PC-9 (cell line): ENCODE measurements around the gene FCAMR. TPM values are rescaled to one million over a fixed set of nuclear protein-coding genes. Genes with fewer than 3 reads are reported as not detected.

Source experiments
- BruUV-seq: library from RNA; stranded (reverse); fragments of 400-500 nt; replicated peaks from 2 replicates; lab custom pipeline; 2021; lab: Mats Ljungman, UMichigan
- CTCF ChIA-PET: fragments of 300-600 bp; sonication (Branson Sonifier 250); formaldehyde crosslinking; loops from one replicate; lab custom pipeline; 2022; ENCODE audit warnings: antibody characterized with exemption; lab: Charles Lee
- POLR2A ChIA-PET: fragments of 300-600 bp; sonication (Branson Sonifier 250); formaldehyde crosslinking; loops from one replicate; lab custom pipeline; 2022; ENCODE audit warnings: antibody characterized with exemption; ENCODE audit not compliant: unreplicated experiment; lab: Charles Lee
- DNase-seq, 2 experiments: peaks; one replicate each; pipeline versions ENCODE4 v3.0.0 to v3.0.0-alpha.2; 2015 to 2022; ENCODE audit warnings: mixed read lengths in 1 of 2
- H2AFZ ChIP-seq: fragments of 200-600 bp; sonication (generic); 2 replicates; pipeline ENCODE4 v1.8.1; 2017; ENCODE audit warnings: antibody characterized with exemption
- H3F3A ChIP-seq: fragments of 200-600 bp; sonication (generic); 2 replicates; pipeline ENCODE4 v1.8.1; 2017; ENCODE audit warnings: antibody characterized with exemption, mild to moderate bottlenecking, low read depth; ENCODE audit not compliant: insufficient read depth
- H3K27ac ChIP-seq: fragments of 200-600 bp; sonication (generic); 2 replicates; pipeline ENCODE4 v1.6.1; 2016; ENCODE audit warnings: mixed run types
- H3K27me3 ChIP-seq: fragments of 200-600 bp; sonication (generic); 2 replicates; pipeline ENCODE4 v1.6.1; 2016; ENCODE audit warnings: low read depth, mixed run types; ENCODE audit not compliant: insufficient read depth
- H3K36me3 ChIP-seq: fragments of 200-600 bp; sonication (generic); 2 replicates; pipeline ENCODE4 v1.6.1; 2016; ENCODE audit warnings: low read depth, mixed run types
- H3K4me1 ChIP-seq: fragments of 200-600 bp; sonication (generic); replicated peaks from 2 replicates; pipeline ENCODE4 v1.6.1; 2016; ENCODE audit warnings: mixed run types; ENCODE audit not compliant: insufficient read depth
- H3K4me2 ChIP-seq: fragments of 200-600 bp; sonication (generic); 2 replicates; pipeline ENCODE4 v1.6.1; 2017; ENCODE audit warnings: mixed run types
- H3K4me3 ChIP-seq: fragments of 200-600 bp; sonication (generic); 2 replicates; pipeline ENCODE4 v1.6.1; 2016; ENCODE audit warnings: mixed run types
- H3K79me2 ChIP-seq: fragments of 200-600 bp; sonication (generic); 2 replicates; pipeline ENCODE4 v1.6.1; 2017; ENCODE audit warnings: low read depth, mixed run types
- H3K9me2 ChIP-seq: fragments of 200-600 bp; sonication (generic); 2 replicates; pipeline ENCODE4 v1.8.1; 2017; ENCODE audit warnings: mild to moderate bottlenecking; ENCODE audit not compliant: insufficient read depth
- H3K9me3 ChIP-seq: fragments of 200-600 bp; sonication (generic); 2 replicates; pipeline ENCODE4 v1.8.1; 2016; ENCODE audit warnings: low read depth; ENCODE audit not compliant: insufficient read depth
- H4K20me1 ChIP-seq: fragments of 200-600 bp; sonication (generic); 2 replicates; pipeline ENCODE4 v1.8.1; 2017; ENCODE audit not compliant: insufficient read depth
- EZH2 ChIP-seq: fragments of 200-600 bp; sonication (generic); IDR thresholded peaks from 2 replicates; pipeline ENCODE4 v1.8.0; 2017; ENCODE audit warnings: antibody characterized with exemption, low read depth
- intact Hi-C: fragments of 100-400 bp; cut with micrococcal nuclease; formaldehyde crosslinking; loops from one replicate; pipeline ENCODE4 v1.10.0; 2022; ENCODE audit not compliant: unreplicated experiment
- total RNA-seq: library from RNA; stranded (reverse); gene quantifications from 2 replicates; pipeline ENCODE4 v1.2.3, GENCODE V29; 2021
- TF ChIP-seq, protein P1 (sequence below): fragments of 200-600 bp; sonication (generic); conservative IDR thresholded peaks from 2 replicates; pipeline ENCODE4 v1.6.1; 2017; ENCODE audit warnings: mixed run types, antibody characterized with exemption, mild to moderate bottlenecking, moderate library complexity

FCAMR gene
- total RNA-seq, 1 experiment from 2014 or later: not detected

DNA sequence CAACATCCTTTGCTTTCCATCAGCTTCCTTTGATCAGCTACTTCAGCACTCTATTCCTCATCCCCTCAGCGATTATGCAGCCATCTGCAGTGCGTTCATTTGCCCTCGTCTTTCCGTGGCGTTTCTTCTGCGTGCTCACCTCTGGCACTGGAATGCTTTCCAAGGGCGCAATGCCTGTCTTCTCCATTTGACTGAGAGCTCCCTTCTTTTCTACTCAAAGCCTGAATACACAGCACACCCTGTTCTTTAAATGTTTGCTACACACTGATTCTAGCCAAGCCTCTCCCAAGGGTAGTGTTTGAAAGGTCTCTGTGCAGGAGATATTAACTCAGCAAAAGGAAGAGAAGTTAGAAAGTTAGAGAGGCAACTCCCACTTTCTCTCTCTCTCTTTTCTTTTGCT is 39.7 kb upstream of the FCAMR start:
- no TSS peak for BruUV-seq
- intact Hi-C loops: no loop called here
- Histone ChIP-seq H3K4me2 (no peak overlapping the region), H3F3A (peaks cover 18% of the 10 kb centered on the region), H3K79me2 (no peaks in the 10 kb centered on the region), H2AFZ (no peak overlapping the region), H3K27ac (no peak overlapping the region), H4K20me1 (no peaks in the 10 kb centered on the region), H3K9me3 (peaks cover 8% of the 10 kb centered on the region; the same call in 1 of the 2 replicates), H3K36me3 (no peaks in the 10 kb centered on the region), H3K4me1 (peaks cover 34% of the 10 kb centered on the region), H3K9me2 (no peaks in the 10 kb centered on the region), H3K4me3 (no peak overlapping the region), H3K27me3 (no peaks in the 10 kb centered on the region)
- ChIA-PET POLR2A (interaction anchor here (0.6 kb wide), 1 partner anchor 114 kb away, joined by 3 read pairs; no protein-coding TSS in a partner anchor), CTCF (no interaction called here)
- TF ChIP-seq, protein P1, sequence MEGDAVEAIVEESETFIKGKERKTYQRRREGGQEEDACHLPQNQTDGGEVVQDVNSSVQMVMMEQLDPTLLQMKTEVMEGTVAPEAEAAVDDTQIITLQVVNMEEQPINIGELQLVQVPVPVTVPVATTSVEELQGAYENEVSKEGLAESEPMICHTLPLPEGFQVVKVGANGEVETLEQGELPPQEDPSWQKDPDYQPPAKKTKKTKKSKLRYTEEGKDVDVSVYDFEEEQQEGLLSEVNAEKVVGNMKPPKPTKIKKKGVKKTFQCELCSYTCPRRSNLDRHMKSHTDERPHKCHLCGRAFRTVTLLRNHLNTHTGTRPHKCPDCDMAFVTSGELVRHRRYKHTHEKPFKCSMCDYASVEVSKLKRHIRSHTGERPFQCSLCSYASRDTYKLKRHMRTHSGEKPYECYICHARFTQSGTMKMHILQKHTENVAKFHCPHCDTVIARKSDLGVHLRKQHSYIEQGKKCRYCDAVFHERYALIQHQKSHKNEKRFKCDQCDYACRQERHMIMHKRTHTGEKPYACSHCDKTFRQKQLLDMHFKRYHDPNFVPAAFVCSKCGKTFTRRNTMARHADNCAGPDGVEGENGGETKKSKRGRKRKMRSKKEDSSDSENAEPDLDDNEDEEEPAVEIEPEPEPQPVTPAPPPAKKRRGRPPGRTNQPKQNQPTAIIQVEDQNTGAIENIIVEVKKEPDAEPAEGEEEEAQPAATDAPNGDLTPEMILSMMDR: no peak
- TF ChIP-seq EZH2: no peak
- no peak for DNase-seq

DNA sequence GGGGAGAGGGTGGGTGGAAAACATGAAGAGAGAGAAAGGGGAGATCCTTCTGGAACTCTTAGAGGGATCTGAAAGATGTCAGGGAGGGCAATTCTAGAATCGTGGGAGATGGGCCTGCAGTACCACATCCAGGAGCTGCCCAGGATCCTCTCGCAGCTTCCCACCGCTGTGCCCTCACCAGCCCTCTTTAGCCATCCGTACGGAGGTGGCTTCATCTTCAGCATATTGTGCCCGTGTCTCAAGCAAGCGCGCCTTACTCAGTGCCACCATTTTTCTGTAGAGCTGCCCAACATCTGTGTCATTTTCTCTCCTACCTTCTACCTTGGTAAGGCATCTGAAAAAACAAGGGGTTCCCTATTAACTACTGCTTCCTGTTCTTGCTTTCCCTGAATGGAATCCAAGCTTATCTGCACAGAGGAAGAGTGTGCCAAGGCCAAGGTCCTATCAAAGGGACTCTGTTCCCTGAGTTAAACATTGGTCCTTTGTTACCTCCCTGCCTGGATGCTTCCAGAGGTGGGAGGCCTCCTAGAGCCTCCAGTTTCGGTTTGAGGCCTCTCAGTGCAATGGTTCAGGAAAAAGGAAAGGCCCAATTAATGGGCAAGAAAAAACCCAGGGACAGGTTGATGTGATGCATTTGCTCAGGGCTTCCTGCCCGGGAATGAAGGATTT is 39.1 kb upstream of the FCAMR start:
- ChIA-PET CTCF (no interaction called here), POLR2A (no interaction called here)
- no TSS peak for BruUV-seq
- Histone ChIP-seq H2AFZ (no peak overlapping the region), H3K4me2 (no peak overlapping the region), H3K27me3 (no peaks in the 10 kb centered on the region), H3K36me3 (no peaks in the 10 kb centered on the region), H3F3A (peaks cover 18% of the 10 kb centered on the region), H3K4me3 (no peak overlapping the region), H3K4me1 (peaks cover 40% of the 10 kb centered on the region), H4K20me1 (no peaks in the 10 kb centered on the region), H3K9me2 (no peaks in the 10 kb centered on the region), H3K9me3 (peaks cover 8% of the 10 kb centered on the region; the same call in 1 of the 2 replicates), H3K79me2 (no peaks in the 10 kb centered on the region), H3K27ac (no peak overlapping the region)
- intact Hi-C loops: no loop called here
- DNase-seq: no peak
- TF ChIP-seq EZH2: no peak
- TF ChIP-seq, protein P1: no peak

DNA sequence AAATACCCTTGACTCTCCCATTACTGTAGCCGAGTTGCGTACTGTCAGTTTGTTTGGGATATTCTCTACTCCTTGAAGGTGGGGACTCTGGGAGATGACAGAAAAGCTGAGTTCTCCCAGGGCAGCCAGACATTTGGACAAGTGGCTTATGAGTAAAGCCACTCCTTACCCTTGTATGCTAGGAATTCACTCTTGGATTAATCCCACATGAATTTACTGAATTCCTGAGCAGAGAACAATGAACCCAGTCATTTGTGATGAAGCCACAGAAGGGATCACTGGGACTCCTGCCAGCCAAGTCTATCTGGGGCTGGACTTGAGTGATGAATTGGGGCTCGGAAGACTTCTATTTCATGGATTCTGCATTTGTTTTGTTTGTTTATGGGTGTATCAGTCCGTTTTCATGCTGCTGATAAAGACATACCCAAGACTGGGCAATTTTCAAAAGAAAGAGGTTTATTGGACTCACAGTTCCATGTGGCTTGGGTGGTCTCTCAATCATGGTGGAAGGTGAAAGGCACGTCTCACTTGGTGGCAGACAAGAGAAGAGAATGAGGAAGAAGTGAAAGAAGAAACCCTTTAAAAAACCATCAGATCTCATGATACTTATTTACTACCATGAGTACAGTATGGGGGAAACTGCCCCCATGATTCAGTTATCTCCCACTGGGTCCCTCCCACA is 37.2 kb upstream of the FCAMR start:
- intact Hi-C loops: loop anchor here (1.0 kb wide), 3 partner anchors 13 to 25 kb away; no protein-coding TSS in a partner anchor
- POLR2A ChIA-PET: interaction anchor here (0.6 to 1.1 kb wide), 5 partner anchors 13 to 46 kb away, joined by 3 to 6 read pairs (median 5); no protein-coding TSS in a partner anchor
- H3K4me1 ChIP-seq: peaks cover 57% of the 10 kb centered on the region

More for the DNA sequence above, 37.2 kb upstream of the FCAMR start:
- H3K9me3 ChIP-seq: peaks cover 8% of the 10 kb centered on the region; the same call in 1 of the 2 replicates
- CTCF ChIA-PET: interaction anchor here (2.7 kb wide), 1 partner anchor 12 kb away, joined by 11 read pairs; no protein-coding TSS in a partner anchor
- H3K4me3 ChIP-seq: 0 out of 2 replicates have a peak overlapping the region, but pooled peaks have one; percentile 9
- TF ChIP-seq, protein P1: no peak
- no peak for TF ChIP-seq EZH2
- TSS peak; percentile 34 for BruUV-seq
- no peaks in the 10 kb centered on the region for H3K9me2 ChIP-seq
- no peaks in the 10 kb centered on the region for H3K27me3 ChIP-seq
- peak overlapping the region; percentile 70 for H3K4me2 ChIP-seq
- H3K36me3 ChIP-seq: no peaks in the 10 kb centered on the region
- peak overlapping the region; percentile 93 for H3K27ac ChIP-seq
- peaks cover 31% of the 10 kb centered on the region for H3F3A ChIP-seq
- H4K20me1 ChIP-seq: no peaks in the 10 kb centered on the region
- no peak overlapping the region for H2AFZ ChIP-seq
- no peaks in the 10 kb centered on the region for H3K79me2 ChIP-seq
- DNase-seq: peak; percentile 83 to 98
